ENCODE results near the gene SNAP47. TPM values are rescaled to one million over a fixed set of nuclear protein-coding genes. Genes with fewer than 3 reads are reported as not detected.

The SNAP47 gene
- polyA plus RNA-seq, 1 donor (not counting 4 experiments of a cell fraction or from before 2014, with no cell fraction given) = 24.8 TPM

GRCh38 chr1:227735539-227736285 lies 477 bp downstream of the SNAP47 start:
- Histone ChIP-seq H3K9ac (ENCODE audit: control insufficient read depth, extremely low read depth, insufficient read depth, low read length) (peak overlapping the region; percentile 86), H2AFZ (ENCODE audit: control insufficient read depth, low read length) (peak overlapping the region; percentile 79), H4K20me1 (ENCODE audit: control insufficient read depth, extremely low read depth, insufficient read depth, low read length) (peaks cover 3% of the 10 kb centered on the region), H3K9me1 (ENCODE audit: control insufficient read depth, extremely low read depth, insufficient read depth, low read length) (peaks cover 6% of the 10 kb centered on the region), H3K4me3 (ENCODE audit: control insufficient read depth in 2 of 3, extremely low read depth in 1 of 3, insufficient read depth in 2 of 3, low read depth in 1 of 3, low read length in 3 of 3) (peak overlapping the region; percentile 69 to 94 (median 78)), H3K4me2 (ENCODE audit: control insufficient read depth, extremely low read depth, insufficient read depth, low read depth, low read length) (peak overlapping the region; percentile 89), H3K27me3 (ENCODE audit: control insufficient read depth, extremely low read depth, insufficient read depth, low read length) (no peaks in the 10 kb centered on the region), H3K79me2 (ENCODE audit: control insufficient read depth, insufficient read depth, low read length) (peaks cover 76% of the 10 kb centered on the region), H3K36me3 (ENCODE audit: control insufficient read depth in 2 of 2, extremely low read depth in 1 of 2, insufficient read depth in 2 of 2, low read length in 2 of 2) (peaks cover 14 to 15% of the 10 kb centered on the region in 2 experiments), H3K4me1 (ENCODE audit: control insufficient read depth, extremely low read depth, insufficient read depth, low read length) (peaks cover 16% of the 10 kb centered on the region), H3K9me3 (ENCODE audit: control insufficient read depth, low read depth, low read length) (no peaks in the 10 kb centered on the region), H3K27ac (ENCODE audit: control insufficient read depth, insufficient read depth, low read length) (peak overlapping the region; percentile 81)
- no peak for DNase-seq (ENCODE audit: low read depth, low spot score)
- no peak for TF ChIP-seq CTCF (optimal IDR thresholded peaks at IDR 0.05 in 1 of 3, IDR thresholded peaks at IDR 0.05 in 1 of 3, conservative IDR thresholded peaks at IDR 0.05 in 1 of 3; ENCODE audit: extremely low read depth in 1 of 3, insufficient read depth in 2 of 3, low read length in 3 of 3)
- no peak for TF ChIP-seq EZH2 (IDR thresholded peaks at IDR 0.05; ENCODE audit: low read length)
- no peak for FAIRE-seq
- dilution Hi-C loops (cut with MboI; ENCODE audit: extremely low pct_ligation_motif_present, low sequenced_read_pairs) = no loop called here

GRCh38 chr1:227736814-227737432 lies 1.7 kb downstream of the SNAP47 start:
- no peaks in the 10 kb centered on the region for H3K27me3 ChIP-seq (ENCODE audit: control insufficient read depth, extremely low read depth, insufficient read depth, low read length)
- peaks cover 85% of the 10 kb centered on the region for H3K79me2 ChIP-seq (ENCODE audit: control insufficient read depth, insufficient read depth, low read length)
- H3K4me1 ChIP-seq (ENCODE audit: control insufficient read depth, extremely low read depth, insufficient read depth, low read length) = peaks cover 16% of the 10 kb centered on the region
- H2AFZ ChIP-seq (ENCODE audit: control insufficient read depth, low read length) = no peak overlapping the region
- FAIRE-seq (no peak), DNase-seq (ENCODE audit: low read depth, low spot score) (no peak)
- H4K20me1 ChIP-seq (ENCODE audit: control insufficient read depth, extremely low read depth, insufficient read depth, low read length) = peaks cover 2% of the 10 kb centered on the region
- H3K9ac ChIP-seq (ENCODE audit: control insufficient read depth, extremely low read depth, insufficient read depth, low read length) = no peak overlapping the region
- no peaks in the 10 kb centered on the region for H3K9me3 ChIP-seq (ENCODE audit: control insufficient read depth, low read depth, low read length)
- no peak overlapping the region for H3K27ac ChIP-seq (ENCODE audit: control insufficient read depth, insufficient read depth, low read length)
- peaks cover 8% of the 10 kb centered on the region for H3K9me1 ChIP-seq (ENCODE audit: control insufficient read depth, extremely low read depth, insufficient read depth, low read length)
- dilution Hi-C loops (cut with MboI; ENCODE audit: extremely low pct_ligation_motif_present, low sequenced_read_pairs) = no loop called here
- peak overlapping the region; percentile 89 for H3K4me2 ChIP-seq (ENCODE audit: control insufficient read depth, extremely low read depth, insufficient read depth, low read depth, low read length)
- H3K4me3 ChIP-seq (ENCODE audit: control insufficient read depth in 2 of 3, extremely low read depth in 1 of 3, insufficient read depth in 2 of 3, low read depth in 1 of 3, low read length in 3 of 3) = no peak overlapping the region
- peaks cover 7 to 11% of the 10 kb centered on the region in 2 experiments for H3K36me3 ChIP-seq (ENCODE audit: control insufficient read depth in 2 of 2, extremely low read depth in 1 of 2, insufficient read depth in 2 of 2, low read length in 2 of 2)
- no peak for TF ChIP-seq EZH2 (IDR thresholded peaks at IDR 0.05; ENCODE audit: low read length)
- no peak for TF ChIP-seq CTCF (optimal IDR thresholded peaks at IDR 0.05 in 1 of 3, IDR thresholded peaks at IDR 0.05 in 1 of 3, conservative IDR thresholded peaks at IDR 0.05 in 1 of 3; ENCODE audit: extremely low read depth in 1 of 3, insufficient read depth in 2 of 3, low read length in 3 of 3)
